Lung microvascular endothelial cell (primary cell): ENCODE data around the gene TRPC4AP. TPM values are rescaled to one million over a fixed set of nuclear protein-coding genes. Genes with fewer than 3 reads are reported as not detected.
"Not testable (repeated sequence)": the region's sequence is repeated elsewhere in the genome, so short reads cannot be mapped to it uniquely, and the experiment has no call there.

Experiments used
- DNase-seq, 2 donors: peaks; one replicate each; pipeline versions ENCODE4 v3.0.0 to v3.0.0-alpha.2; 2010; ENCODE audit warnings: low read depth in 2 of 2
- total RNA-seq: library from RNA; depleted of rRNA; stranded (reverse); fragments of >200 nt; gene quantifications from 2 replicates; pipeline ENCODE4 v1.2.1, GENCODE V29; 2014

The TRPC4AP gene, protein sequence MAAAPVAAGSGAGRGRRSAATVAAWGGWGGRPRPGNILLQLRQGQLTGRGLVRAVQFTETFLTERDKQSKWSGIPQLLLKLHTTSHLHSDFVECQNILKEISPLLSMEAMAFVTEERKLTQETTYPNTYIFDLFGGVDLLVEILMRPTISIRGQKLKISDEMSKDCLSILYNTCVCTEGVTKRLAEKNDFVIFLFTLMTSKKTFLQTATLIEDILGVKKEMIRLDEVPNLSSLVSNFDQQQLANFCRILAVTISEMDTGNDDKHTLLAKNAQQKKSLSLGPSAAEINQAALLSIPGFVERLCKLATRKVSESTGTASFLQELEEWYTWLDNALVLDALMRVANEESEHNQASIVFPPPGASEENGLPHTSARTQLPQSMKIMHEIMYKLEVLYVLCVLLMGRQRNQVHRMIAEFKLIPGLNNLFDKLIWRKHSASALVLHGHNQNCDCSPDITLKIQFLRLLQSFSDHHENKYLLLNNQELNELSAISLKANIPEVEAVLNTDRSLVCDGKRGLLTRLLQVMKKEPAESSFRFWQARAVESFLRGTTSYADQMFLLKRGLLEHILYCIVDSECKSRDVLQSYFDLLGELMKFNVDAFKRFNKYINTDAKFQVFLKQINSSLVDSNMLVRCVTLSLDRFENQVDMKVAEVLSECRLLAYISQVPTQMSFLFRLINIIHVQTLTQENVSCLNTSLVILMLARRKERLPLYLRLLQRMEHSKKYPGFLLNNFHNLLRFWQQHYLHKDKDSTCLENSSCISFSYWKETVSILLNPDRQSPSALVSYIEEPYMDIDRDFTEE
- total RNA-seq, result 64.1 and 70.2 TPM in 2 replicates

DNA sequence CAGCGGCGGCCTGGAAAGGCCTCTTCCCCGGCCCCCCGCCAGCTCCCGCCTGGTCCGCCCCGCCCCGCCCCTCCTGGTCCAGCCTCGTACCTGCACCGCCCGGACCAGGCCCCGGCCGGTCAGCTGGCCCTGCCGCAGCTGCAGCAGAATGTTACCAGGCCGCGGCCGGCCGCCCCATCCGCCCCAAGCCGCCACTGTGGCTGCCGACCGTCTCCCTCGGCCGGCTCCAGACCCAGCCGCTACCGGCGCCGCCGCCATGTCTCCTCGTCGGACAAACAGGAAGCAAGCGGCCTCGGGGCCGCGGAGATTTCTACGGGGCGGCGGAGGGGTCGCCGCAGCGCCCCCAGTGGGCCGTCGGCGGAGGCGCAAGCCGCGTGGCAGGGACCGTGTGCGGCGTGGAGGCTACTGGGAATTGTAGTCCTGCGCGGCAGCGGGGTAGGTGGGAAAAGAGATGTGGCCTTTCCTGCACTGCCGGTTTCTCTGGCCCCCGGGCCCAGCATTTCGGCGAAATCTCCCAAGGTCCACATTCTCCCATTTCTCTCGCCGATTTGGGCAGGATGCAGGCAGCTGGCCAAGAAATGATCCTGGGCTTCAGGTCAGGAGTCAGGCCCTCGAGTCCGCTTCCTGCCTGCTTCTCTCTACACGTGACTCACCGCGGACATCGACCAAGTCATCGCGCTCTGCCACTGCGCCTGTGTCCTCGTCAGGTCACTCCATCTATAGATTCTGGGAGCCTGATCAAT, at the start of gene TRPC4AP:
Gene TRPC4AP (minus strand): TSS at position 284 of the 743 bp plus-strand sequence. CDS start 26 bp downstream, at position 258.
- peak; percentile 91 to 94 for DNase-seq

DNA sequence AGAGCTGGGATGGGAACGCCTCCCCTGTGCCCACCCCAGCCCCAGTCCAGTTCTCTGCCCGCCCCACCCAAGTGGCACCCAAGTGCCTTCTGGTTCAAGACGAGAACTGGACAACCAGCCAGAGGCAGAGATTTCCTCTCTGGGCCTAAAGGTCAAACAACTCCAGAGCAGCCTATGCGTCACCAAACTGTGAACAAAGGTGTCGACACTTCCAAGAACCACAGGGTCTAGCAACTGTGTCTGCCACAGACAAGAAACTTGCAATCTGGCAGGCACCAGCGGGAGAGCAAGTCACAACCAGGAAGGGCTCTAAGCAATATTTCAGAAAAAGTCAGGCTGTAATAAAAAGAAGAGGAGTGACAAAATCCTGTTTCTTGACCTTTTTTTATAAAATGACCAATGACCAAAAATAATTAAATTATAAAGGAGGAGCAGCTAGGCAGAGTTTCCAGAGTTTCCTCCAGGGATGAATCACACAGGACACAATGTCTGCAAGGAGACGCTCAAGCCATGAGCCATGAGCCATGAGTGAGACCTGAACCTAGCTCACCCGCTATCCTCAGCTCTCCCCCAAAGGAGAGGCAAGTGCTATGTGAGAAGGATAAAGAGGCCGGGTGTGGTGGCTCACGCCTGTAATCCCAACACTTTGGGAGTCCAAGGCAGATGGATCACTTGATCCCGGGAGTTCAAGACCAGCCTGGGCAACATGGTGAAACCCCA, 43.4 kb upstream of the TRPC4AP start:
- DNase-seq, result peak in 1 of 2 donors; percentile 95

DNA sequence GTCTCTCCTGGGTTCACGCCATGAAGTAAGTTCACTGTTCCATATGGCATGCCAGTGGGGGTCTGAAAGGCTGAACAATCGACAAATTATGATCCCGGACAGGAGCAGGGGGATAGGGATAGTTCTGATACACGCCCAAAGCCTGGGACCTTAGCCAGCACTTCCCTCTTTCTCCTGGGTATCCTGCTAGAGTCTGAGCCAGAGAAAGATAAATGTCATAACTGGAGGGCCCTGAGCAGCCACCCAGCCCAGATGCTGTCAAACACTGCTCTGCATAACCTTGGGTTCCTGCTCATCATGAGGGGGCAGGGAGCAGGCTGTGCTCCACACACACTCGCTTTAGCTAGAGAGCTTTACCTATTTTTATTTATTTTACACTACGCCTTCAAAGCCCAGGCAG, 42.3 kb upstream of the TRPC4AP start:
- no peak for DNase-seq

DNA sequence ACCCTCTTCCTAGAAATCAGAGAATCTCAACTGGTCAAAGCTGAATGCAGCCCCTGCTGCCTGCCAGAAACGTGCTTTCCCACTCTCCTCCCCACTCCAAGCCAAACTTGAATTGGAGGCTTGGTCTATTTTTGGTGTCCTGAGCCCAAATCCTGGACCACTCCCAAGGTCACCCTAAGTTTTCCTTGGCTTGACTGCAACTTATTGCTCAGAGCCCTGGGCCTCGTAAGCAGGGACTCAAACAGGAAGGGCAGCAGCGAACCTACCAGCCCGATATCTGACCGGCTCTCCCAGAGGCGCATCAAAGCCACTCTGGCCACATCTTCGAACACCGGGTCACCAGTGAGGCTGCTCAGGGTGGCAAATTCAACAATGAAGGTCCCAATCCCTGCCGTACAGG, 41.9 kb upstream of the TRPC4AP start:
- DNase-seq, result peak in 1 of 2 donors; percentile 55

DNA sequence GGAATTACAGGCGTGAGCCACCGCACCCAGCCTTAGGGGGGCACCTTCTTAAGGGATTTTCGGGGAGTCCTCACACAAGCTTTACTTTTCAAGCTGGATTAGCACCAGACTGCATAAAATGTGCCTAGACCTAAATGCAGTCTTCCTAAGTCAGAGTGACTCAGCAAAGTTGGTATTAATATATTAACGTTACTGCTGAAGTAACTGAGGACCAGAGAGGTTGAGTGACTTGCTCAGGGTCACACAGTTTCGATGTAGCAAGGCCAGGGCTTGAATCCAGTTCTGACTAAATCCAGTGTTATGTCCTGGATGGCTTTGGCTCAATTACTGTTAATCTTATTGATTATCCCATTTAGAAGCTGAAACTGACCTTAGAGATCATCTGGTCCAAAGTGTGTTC, 41.1 kb upstream of the TRPC4AP start:
- no peak for DNase-seq

DNA sequence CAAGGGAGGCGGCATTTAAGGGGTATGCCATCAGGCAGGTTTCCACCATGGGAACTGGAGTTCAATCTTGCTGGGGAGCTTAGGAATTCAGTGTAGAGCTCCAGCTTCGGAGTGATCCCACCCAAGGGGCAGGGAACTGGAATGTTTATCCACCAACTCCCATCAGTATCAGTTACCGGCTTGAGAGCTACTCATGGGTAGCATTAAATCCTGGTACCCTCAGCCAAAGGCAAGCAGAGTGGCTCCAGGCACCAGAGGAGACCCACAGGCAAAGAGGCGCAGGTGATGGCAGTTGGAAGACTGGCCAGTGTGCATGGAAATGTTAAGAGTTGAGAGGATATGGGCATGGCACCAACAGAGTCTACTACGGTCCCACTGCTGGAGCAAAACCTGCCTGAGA, 40.4 kb upstream of the TRPC4AP start:
- no peak for DNase-seq

DNA sequence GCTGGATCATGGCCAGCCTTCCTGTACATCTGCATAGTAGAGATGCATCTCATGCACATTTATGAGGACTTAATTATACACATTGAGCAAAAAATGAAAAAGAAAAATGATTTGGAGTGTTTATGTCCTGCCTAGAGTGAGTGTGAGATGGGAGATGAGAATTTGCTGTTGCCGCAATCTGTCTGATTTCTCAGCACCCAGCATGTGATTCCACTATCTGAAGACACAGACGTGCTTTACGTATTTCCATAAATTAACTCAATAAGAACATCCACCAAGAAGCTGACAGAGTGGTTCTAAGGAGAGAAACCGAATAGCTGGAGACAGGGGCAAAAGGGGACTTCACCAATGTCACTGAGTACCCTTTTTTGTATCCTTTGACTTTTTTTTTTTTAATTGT, 39.3 kb upstream of the TRPC4AP start:
- no peak for DNase-seq

DNA sequence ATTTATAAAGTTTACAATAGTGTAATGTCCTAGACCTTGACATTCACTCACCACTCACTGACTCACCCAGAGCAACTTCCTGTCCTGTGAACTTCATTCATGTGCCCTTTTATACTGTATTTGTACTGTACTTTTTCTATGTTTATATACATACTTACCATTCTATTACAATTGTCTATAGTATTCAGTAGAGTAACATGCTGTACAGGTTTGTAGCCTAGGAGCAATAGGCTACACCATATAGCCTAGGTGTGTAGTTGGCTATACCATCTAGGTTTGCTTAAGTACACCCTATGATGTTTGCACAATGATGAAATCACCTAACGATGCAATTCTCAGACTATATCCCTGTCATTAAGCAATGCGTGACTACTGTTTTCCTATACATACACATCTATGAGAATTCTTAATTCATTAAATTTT, 37.1 kb upstream of the TRPC4AP start:
- DNase-seq, result peak; percentile 69 to 71

DNA sequence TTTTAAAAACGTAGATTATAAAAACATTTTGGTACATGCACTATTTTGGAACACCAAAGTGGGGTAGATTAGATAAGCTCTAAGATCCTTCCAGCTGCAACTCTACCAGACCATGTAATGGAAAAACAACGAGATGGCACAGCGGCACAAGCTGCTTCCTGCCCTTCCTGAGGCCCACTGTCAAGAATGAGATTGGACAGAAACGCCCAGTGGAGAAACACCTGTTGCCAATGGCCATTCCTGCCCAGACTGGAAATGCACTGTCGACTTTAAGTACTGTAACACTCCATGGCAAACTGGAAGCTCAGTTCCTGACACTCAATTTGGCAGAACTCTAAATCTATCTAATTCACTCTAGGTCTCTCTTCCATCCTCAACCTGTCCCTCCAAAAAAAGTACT, 33.1 kb upstream of the TRPC4AP start:
- no peak for DNase-seq

DNA sequence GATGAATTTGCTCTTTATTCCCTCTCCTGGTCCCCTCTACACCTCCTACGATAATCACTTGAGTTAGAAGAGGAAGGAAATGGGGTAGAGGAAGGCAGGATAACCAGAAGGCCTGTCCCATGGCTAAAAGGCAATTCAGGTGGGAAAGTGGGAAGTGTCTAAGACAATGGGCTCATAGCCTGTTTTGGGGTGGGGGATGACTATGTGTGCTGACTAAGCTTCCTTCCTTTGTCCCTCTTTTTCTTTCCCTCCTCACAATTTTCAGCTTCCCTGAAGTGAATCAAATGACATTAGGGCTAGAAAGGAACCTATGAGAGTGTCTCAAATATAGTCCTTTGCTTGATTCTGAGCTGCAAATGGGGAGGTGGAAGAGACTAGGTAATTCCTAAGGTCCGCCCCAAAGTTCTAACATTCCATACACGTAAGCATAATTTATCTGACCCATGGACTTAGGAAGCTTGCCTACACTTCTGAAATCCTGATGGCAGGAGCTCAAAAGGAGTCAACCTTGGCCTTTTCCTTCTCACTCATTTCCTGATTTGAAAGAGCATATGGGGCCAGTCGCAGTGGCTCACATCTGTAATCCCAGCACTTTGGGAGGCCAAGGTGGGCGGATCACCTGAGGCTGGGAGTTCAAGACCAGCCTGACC, 30.3 kb upstream of the TRPC4AP start:
- DNase-seq, result peak; percentile 10 to 62

DNA sequence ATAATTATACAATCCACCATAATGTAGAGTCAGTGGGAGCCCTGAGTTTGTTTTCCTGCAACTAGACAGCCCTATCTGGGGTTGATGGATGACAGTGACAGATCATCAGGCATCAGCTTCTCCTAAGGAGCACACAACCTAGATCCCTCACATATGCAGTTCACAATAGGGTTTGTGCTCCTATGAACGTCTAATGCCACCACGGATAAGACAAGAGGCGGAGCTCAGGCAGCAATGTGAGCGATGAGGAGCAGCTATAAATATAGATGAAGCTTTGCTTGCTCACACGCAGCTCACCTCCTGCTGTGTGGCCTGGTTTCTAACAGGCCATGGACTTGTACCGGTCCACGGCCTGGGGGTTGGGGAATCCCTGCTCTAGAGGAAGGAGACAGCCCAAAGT, 28.6 kb upstream of the TRPC4AP start:
- peak in 1 of 2 donors; percentile 19 for DNase-seq

DNA sequence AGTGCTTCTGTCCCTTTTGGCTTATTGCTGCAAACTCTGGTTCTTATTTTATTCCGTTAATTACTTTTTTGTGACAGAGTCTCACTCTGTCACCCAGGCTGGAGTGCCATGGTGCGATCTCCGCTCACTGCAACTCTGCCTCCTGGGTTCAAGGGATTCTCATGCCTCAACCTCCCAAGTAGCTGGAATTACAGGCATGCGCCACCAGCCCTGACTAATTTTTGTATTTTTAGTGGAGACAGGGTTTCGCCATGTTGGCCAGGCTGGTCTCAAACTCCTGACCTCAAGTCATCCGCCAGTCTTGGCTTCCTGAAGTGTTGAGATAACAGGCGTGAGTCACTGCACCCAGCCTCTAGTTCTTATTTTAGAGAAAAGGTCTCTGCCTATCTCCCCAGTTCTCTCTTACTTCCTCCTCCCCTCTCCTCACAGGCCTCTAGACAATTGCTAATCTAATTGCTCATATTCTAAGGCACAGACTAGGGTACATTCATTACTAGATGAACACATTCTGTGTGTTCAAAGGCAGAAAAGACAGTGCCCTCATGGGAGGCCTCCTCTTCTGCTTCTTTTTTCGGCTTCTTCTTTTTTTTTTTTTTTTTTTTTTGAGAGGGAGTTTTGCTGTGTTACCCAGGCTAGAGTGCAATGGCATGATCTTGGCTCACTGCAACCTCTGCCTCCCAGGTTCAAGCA, 27.6 kb upstream of the TRPC4AP start:
- DNase-seq, result peak in 1 of 2 donors; percentile 86

DNA sequence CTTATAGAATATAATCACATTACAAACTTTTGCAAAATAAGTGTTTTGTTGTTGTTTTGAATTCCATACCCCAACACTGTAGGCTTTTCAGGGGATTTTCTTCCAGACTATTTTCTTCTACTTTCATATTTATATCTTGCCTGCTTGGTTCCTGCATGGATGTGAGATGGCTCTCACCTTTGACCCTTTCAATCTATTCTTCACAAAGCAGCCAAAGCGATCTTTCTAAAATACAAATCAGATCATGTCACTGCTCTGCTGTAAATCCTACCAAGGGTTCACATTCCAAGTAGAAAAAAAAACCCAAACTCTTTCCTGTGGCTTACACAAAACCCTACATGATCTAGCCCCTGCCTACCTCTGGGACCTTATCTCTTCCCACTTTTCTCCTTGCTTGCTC, 25.0 kb upstream of the TRPC4AP start:
- DNase-seq, result no peak

DNA sequence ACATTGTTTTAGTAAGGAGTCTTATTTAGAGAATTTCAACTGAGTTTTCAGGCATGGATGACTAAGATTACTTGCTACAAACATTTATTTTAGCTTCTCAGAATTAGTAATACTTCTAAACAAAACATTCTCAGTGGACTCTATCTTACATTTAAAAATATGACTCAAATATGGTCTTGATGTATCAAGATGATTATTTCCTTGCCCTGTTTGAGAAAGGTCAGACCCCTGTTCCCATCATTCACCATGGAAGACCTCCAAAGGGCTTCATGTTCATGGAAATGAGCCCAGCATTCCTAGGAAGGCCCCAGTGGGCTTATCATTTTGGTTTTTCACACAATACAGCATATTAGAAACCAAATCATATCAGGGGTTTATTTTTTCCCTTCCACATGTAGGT, 24.6 kb upstream of the TRPC4AP start:
- DNase-seq, result peak in 1 of 2 donors; percentile 15

DNA sequence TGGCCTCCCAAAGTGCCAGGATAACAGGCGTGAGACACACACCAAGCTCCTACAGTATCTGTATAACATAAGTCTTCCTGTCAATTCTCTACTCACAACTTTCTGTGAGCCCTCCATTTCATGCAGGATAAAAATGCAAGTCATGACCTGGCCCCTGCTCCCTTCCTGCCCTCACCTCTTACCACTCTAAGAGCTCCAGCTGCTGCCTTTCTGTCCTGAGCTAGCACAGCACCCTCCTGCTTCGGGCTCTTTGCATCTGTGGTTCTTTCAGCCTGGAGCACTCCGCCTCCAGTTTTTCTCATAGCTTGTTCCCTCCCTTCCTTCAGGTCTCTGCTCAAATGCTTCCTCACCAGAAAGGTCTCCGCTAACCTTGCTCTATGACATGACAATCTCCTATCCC, 23.7 kb upstream of the TRPC4AP start:
- DNase-seq, result no peak

DNA sequence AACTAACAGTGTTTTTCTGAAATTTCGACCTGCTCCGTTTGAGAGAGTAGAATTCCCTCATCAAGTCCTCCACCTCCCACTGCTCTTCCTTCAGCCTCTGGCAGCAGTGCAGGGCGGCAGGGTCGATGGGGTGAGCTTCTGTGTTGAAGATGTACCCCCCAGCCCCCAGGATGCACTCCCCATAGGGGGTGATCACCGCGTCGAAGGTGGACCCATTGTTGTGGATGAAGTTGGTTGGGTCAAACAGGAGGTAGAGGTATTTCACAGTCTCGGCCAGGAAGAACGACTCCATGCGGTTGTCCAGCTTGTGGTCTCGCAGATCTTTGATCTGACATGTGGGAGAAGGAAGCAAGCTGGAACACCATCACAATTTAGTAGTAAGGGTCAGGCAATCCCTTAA, 23.0 kb upstream of the TRPC4AP start:
- DNase-seq, result no peak

DNA sequence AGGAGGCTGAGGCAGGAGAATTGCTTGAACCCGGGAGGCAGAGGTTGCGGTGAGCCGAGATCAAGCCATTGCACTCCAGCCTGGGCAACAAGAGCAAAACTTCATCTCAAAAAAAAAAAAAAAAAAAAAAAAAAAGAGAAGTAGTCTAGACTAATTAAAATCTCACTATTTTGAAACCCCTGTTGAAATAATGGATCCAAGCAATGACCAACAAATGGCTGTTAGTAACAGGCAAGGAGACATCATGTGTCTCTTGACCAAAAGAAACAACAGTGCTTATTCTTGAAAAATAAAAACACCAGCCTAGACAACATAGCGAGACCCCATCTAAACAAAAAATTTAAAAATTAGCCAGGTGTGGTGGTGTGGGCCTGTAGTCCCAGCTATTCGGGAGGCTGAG, 19.7 kb upstream of the TRPC4AP start:
- DNase-seq, result not testable (repeated sequence)

DNA sequence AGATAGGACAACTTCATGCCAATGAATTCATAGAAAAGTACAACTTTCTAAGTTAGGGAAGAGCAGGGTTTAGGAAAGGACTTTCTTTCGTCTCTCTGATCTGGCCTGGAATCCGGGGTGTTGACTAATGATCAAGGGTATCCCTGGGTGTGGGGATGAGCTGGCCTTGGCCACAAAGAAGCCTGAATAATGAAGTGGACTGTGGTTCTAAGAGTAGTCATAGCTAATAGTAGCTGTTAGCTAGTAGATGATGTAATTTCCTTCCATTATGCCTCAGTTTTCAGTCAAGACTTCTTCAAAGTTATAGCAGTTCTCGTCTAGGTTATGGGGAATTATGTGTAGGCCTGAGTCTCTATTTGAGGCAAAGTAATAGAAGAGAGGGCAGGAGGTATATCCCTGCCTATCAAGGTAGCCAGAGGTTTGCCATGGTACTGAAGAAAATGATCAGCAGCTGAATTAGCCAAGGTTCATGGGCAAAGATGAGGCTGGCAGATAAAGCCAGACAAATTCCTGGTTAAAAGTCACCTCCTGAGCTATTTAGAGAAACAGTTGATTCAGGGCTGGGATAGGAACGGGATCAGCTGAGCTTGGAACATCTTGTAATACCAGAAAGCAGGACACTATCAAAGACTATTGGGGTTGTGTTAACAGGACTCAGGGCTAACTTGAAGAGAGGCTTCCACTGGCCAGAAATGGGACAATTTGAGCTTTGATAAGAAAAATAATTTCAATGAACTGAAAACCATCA, 18.7 kb upstream of the TRPC4AP start:
- peak in 1 of 2 donors; percentile 83 for DNase-seq

DNA sequence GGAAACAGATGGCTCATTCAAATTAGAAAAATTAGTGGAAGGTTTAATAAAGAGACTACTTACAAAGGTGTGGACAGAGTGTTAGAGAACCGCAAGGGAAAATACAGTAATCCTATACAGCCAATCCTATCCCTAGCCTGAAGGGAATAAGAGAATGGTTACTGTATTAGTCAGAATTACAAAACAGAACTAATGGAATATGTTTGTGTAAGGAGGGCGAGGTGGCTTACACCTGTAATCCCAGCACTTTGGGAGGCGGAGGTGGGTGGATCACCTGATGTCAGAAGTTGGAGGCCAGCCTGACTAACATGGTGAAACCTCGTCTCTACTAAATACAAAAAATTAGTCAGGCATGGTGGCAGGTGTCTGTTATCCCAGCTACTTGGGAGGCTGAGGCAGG, 16.3 kb upstream of the TRPC4AP start:
- no peak for DNase-seq
